Epithelial cell of prostate (primary cell): ENCODE data around the gene ATXN1.
"Not testable (repeated sequence)": the region's sequence is repeated elsewhere in the genome, so short reads cannot be mapped to it uniquely, and the experiment has no call there.

Experiments used
- DNase-seq: peaks from one replicate; pipeline ENCODE4 v3.0.0-alpha.2; 2011; ENCODE audit warnings: low read depth, low spot score
- H3K27ac ChIP-seq: fragments of 450-650 bp; 2 replicates; pipeline ENCODE4 v1.5.1; 2017; ENCODE audit warnings: mild to moderate bottlenecking

ATXN1 gene

DNA sequence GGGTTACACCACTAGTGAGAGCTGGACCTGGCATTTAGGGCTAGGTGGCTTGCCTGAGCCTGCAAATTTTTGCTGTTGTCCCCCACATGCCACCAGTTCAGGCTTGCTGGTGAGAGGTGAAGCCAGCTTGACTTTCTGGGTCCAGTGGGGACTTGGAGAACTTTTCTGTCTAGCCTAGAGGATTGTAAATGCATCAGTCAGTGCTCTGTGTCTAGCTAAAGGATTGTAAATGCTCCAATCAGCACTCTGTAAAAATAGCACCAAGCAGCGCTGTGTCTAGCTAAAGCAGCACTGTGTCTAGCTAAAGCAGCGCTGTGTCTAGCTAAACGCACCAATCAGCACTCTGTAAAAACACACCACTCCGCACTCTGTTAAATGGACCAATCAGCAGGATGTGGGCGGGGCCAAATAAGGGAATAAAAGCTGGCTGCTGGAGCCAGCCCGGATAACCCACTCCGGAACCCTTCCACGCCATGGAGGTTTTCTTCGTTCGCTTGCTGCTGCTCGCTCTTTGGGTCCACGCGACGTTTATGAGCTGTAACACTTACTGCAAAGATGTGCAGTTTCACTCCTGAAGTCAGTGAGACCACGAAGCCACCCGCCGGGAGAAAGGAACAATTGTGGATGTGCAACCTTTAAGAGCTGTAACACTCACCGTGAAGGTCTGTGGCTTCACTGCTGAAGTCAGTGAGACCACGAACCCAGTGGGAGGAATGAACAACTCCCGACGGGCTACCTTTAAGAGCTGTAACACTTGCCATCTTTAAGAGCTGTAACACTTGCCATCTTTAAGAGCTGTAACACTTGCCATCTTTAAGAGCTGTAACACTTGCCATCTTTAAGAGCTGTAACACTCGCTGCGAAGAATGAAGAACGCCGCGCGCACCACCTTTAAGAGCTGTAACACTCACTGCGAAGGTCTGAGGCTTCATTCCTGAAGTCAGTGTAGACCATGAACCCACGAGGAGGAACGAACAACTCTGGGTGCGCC is 495.6 kb downstream of the ATXN1 start:
- H3K27ac ChIP-seq = no peak overlapping the region
- DNase-seq = no peak

DNA sequence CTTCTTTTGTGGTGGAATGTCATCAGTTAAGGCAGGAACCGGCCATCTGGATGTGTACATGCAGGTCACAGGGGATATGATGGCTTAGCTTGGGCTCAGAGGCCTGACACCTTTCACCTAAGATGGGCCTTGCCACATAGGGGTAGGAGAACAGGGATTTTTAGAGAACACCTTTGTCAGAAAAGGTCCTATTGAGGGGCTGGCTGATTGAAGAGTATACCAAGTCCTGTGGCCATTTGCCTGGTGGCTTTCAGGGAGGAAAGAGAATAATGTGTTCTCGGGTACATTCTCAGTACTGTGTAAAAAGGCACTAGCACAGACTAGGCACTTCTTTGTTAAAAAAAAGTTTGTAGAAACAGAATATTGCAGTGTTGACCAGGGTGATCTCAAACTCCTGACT is 496.5 kb downstream of the ATXN1 start:
- DNase-seq = no peak
- no peak overlapping the region for H3K27ac ChIP-seq

DNA sequence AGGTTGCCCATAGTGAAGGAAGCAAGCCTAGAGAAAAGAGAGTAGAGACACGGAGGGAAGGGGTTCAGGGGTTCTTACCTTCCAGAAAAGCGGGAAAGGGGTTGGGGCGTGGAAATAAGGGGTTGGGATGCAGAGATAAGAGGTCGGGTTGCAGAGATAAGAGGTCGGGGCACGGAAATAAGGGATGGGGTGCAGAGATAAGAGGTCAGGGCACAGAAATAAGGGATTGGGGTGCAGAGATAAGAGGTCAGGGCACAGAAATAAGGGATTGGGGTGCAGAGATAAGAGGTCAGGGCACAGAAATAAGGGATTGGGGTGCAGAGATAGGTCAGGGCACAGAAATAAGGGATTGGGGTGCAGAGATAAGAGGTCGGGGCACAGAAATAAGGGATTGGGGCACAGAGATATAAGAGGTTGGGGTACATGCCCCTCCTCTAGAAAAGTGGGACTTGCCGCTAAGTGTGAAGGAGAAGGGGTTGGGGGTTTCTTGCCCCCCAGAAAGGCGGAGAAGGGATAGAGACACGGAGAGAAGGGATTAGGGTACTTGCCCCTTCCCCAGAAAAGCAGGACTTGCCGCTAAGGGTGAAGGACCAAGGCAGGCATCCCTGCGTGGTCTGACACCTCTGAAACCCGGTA is 497.7 kb downstream of the ATXN1 start:
- DNase-seq, H3K27ac ChIP-seq: not testable (repeated sequence)

DNA sequence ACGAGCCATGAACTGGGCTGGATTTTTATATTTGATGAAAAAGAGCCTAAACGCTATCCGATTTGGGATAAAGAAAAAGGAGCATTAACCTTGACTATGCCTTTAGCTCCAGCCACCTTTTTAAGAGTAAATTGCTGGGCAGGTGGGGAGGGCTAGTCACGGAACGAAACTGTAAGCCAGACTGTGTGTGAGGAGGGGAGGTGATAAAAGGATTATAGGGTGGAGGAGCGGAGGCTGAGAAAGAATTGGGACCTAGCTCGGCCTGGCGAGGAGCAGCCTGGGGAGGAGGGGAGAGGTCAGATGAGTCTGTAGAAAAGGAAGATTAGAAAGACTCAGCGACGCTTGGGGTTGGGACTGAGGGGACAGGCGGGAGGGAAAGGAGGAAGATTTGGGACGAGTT is 498.5 kb downstream of the ATXN1 start:
- not testable (repeated sequence) for DNase-seq, H3K27ac ChIP-seq

DNA sequence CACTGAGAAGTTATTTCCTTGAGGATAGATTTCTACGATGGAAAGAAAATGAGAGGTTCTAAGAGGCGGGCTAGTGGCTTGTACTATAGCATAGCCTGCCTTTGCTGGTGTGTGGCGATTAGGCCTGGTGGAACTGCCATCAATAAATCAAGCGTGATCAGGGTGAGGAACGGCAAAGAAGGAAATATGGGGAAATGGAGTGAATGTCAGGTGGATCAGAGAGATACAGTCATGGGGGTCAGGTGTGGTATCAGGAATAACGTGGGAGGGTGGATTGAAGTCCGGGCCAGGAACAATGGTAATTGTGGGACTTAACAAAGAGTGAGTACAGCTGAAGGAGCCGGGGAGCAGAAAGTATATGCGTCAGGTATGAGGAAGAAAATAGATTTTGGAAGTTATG is 500.7 kb downstream of the ATXN1 start:
- H3K27ac ChIP-seq, DNase-seq: not testable (repeated sequence)

DNA sequence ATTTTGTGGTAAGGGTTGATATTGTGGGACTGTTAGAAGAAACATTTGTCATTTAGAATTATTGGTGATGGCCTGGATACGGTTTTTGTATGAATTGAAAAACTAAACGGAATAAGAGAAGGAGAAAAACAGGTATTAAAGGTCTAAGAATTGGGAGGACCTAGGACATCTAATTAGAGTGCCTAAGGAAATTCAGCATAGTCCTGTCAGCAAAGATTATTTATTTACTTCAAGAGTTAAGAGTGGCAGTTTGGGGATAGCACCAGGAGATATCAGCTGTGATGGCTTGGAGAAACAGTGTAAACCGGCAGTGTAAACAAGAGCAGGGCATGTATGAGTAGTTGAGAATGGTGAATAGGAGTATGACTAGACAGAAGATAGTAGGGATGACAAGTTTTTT is 501.7 kb downstream of the ATXN1 start:
- not testable (repeated sequence) for DNase-seq, H3K27ac ChIP-seq

DNA sequence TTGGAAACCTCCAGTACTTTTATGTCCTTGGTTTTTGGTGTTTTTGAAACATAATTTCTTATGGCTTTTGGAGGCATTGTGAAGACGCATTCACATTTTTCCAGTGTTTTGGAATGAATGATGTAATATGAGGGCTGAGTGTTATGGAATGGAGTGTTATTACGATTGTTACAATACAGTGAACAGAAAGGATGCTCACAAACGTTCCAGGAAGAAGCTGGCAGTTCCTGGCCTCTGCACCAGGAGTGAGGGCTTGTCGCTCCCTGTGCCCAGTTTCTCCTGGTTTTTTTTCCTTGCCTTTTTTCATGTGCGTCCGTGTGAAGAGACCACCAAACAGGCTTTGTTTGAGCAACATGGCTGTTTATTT is 502.6 kb downstream of the ATXN1 start:
- no peak overlapping the region for H3K27ac ChIP-seq
- DNase-seq = no peak

DNA sequence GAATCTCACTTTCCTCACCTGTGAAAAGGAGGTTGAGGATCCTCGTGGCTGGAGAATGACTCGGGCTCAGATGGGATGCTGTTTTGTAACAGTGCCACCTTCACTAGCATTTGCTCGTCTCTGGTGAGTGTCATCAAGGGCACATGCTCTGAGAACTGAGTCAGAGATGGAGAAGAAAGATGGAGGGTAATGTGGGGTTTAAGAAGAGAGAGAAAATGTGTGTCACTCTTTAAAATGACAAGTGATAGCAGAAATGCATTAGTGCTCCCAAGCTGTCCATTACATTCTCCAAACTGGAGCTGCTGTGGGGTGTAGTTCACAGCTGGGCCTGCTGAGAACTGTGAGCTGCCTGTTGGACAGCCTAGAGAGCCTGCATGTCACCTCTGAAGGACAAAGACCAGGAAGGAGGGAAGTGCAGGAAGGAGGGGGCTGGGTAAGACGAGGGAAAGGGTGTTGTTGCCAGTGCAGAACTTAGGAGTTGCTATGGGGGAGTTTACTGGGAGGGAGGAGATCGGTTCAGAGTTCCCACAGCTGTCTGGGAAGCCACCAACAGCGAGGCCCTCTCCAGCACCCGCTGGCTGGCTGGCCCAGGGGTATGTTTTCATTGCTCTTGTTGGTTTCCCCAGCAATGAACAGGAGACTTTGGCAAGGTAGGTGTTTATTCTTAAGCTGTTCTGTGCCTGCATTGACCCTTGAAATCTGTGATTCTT is 503.1 kb downstream of the ATXN1 start:
- no peak overlapping the region for H3K27ac ChIP-seq
- DNase-seq = peak; percentile 31

DNA sequence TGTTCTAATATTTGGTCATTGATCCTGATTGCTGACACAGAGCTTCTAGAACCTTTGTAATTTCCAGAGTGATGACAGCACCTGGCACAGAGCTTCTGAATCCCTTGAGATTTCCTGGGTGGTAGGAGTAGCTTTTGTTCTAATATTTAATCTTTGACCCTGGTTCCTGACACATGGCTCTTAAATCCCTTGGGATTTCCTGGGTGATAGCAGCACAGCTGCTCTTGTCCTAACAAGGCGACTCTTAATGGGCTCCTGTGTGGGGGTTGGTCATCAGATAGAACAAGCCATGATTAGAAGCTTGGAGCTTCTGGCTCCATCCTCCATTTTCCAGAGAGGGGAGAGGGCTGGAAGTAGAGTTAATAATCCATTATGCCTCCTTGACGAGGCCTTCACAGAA is 504.5 kb downstream of the ATXN1 start:
- no peak overlapping the region for H3K27ac ChIP-seq
- DNase-seq = no peak

DNA sequence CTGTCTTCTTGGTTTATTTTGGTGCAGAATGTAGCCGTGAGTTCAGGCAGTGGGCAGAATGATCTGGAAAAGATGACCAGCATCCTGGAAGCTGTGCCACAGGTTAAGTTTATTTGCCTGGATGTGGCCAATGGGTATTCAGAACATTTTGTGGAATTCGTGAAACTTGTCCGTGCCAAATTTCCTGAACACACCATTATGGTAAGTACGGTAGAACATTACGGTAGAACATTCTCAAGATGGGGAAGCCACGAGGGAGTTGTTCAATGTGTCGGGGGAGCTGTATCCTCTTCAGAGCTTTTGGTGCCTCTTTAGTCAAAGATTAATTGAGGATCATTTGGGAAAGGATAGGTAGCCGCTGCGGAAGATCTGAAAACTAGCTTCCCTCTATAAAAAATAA is 506.7 kb downstream of the ATXN1 start:
- H3K27ac ChIP-seq = no peak overlapping the region
- DNase-seq = no peak

DNA sequence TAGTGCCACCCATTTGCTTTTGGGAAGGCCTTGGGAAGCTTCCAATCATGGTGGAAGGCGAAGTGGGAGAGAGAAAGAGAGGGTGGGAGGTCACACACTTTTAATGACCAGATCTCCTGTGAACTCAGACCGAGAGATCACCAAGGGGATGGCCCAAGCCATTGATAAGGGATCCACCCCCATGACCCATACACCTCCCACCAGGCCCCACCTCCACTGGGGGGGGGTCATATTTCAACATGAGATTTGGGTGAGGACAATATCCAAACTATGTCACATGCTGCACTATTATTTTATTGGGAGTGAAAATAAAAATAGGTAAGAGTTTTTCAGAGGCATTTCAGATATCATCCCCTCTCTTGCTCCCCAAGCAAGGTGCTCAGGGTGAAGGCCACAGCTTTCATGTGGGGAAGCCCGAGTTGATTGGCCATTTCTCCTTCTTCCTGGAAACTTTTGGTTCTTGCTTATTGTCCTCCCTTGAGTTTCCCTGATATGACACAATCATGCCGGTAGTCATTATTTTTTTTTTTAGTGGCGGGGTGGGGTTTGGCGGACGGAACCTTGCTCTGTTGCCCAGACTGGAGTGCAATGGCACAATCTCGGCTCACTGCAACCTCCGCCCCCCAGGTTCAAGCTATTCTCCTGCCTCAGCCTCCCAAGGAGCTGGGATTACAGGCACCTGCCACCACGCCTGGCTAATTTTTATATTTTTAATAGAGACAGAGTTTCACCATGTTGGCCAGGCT is 507.7 kb downstream of the ATXN1 start:
- no peak overlapping the region for H3K27ac ChIP-seq
- DNase-seq = no peak

DNA sequence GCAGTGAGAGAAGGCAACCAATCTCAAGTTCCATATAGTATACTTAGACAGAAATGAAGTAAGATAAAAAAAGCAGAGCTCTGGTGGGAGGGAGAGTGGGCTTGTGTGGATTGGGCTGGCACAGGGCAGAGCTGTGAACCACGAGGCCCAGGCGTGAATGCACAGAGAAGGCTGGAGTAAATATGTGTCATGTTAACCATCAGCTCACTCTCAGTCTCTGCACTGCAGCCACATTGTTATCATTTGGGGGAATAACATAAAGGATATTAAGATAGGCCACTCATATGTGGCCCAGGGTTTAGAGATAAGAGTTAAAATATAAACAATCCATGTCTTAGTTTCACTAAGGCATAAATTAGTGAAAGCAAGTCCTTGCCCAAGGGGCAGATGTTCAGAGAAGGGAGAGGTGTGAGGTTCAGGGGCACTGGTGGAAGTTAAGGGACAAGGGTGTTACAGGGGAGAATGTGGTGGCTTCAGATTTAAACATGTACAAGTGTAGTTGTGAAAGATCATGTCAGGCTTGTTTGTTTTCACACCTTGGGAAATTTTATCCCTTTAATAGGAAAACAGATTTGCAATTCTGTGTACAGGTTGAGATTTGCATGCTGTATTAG is 508.5 kb downstream of the ATXN1 start:
- H3K27ac ChIP-seq = no peak overlapping the region
- no peak for DNase-seq

DNA sequence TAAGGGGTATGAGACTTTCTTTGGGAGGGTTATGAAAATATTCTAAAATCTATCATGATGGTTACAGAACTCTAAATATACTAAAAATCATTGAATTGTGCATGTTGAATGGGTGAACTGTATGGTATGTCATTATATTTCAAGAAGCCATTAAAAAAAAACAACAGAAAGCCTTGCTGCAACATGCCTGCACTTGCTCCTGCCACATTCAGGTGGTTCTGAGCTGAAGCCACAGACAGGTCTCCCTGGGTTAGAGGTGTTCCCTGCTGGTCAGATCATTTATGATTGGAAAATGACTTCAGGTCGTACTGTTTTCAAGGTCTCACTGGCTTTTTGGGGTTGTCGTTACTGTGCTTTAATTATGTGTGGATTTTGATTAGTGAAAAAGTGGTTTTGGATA is 509.6 kb downstream of the ATXN1 start:
- no peak overlapping the region for H3K27ac ChIP-seq
- peak; percentile 18 for DNase-seq

DNA sequence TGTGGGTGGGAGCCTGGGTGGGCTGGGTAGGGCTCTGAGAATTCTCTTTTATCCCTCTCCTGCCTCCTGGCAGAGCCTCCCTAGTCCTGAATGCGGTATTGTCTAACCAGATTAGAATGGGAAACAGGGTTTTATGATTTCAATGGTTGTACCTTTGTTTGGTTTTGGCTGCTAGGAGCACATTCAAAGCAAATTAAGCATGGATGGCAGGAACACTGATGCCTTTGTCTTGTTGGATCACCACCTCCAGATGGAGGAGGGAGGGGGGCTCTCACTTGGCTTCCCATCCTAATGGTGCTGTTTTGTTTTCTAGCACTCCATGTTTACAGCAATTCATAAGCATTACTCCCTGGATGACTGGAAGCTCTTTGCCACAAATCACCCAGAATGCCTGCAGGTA is 511.3 kb downstream of the ATXN1 start:
- DNase-seq = no peak
- no peak overlapping the region for H3K27ac ChIP-seq
